Adrenal gland (tissue), 5 donors: ENCODE data around the gene CALU.

Experiments
- POLR2A ChIP-seq, 2 donors: fragments of 450-650 bp; IDR thresholded peaks; one replicate each; pipeline ENCODE4 v1.6.1; 2017; ENCODE audit warnings: antibody characterized with exemption in 2 of 2, mild to moderate bottlenecking in 2 of 2, moderate library complexity in 1 of 2
- TF ChIP-seq, protein P1 (sequence below), 6 experiments: fragments of 450-650 bp in 4 of 6; fragments of 200-600 bp in 2 of 6; sonication (generic) in 1 of 6; IDR thresholded peaks; 1 replicate in 5 of 6; 2 replicates in 1 of 6; pipeline versions ENCODE4 v1.5.1 to v1.8.0; 2016 to 2021; ENCODE audit warnings: antibody characterized with exemption in 6 of 6, mild to moderate bottlenecking in 2 of 6, moderate library complexity in 1 of 6
- donor health status: DM: no; HTN: no; CAD: no.

DNA sequence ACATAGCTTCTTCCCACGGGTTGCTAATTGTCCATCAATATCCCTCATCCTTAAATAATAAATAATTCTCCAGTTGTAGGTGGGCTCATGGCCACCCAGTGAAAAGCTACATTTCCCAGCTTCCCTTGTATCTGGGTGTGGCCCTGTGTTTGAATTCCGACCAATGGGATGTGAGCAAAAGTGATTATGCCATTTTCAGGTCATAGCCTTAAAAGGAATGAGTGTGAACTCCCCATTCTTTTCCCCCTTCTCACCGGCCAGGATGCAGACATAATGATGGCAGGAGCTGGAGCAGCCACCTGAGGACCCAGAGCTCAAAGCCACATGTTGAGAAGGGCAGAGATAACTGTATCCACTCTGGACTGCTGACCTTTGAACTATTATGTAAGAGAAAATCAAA lies 30.3 kb upstream of the CALU start:
- TF ChIP-seq, protein P1, sequence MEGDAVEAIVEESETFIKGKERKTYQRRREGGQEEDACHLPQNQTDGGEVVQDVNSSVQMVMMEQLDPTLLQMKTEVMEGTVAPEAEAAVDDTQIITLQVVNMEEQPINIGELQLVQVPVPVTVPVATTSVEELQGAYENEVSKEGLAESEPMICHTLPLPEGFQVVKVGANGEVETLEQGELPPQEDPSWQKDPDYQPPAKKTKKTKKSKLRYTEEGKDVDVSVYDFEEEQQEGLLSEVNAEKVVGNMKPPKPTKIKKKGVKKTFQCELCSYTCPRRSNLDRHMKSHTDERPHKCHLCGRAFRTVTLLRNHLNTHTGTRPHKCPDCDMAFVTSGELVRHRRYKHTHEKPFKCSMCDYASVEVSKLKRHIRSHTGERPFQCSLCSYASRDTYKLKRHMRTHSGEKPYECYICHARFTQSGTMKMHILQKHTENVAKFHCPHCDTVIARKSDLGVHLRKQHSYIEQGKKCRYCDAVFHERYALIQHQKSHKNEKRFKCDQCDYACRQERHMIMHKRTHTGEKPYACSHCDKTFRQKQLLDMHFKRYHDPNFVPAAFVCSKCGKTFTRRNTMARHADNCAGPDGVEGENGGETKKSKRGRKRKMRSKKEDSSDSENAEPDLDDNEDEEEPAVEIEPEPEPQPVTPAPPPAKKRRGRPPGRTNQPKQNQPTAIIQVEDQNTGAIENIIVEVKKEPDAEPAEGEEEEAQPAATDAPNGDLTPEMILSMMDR (IDR thresholded peaks at IDR 0.05): no peak
- no peak for TF ChIP-seq POLR2A (IDR thresholded peaks at IDR 0.05)
